Liver (tissue), 3 donors: Measurements from ENCODE around the gene IFI27.

Experiments
- ATF3 ChIP-seq: IDR thresholded peaks from 2 replicates; pipeline ENCODE4 v1.6.1; 2016; ENCODE audit warnings: antibody characterized with exemption
- EGR1 ChIP-seq, 2 donors: IDR thresholded peaks; 2 replicates each; pipeline ENCODE4 v1.6.1; 2016 to 2018; ENCODE audit warnings: antibody characterized with exemption in 2 of 2, low read depth in 2 of 2
- GABPA ChIP-seq, 2 donors: IDR thresholded peaks in 1 of 2; conservative IDR thresholded peaks in 1 of 2; 2 replicates each; pipeline ENCODE4 v1.6.1; 2016; ENCODE audit warnings: antibody characterized with exemption in 2 of 2, mild to moderate bottlenecking in 1 of 2, moderate library complexity in 1 of 2
- HNF4A ChIP-seq, 2 donors: conservative IDR thresholded peaks; 2 replicates each; pipeline ENCODE4 v1.6.1; 2016; ENCODE audit warnings: antibody characterized with exemption in 2 of 2, mild to moderate bottlenecking in 2 of 2
- HNF4G ChIP-seq: IDR thresholded peaks from 2 replicates; pipeline ENCODE4 v1.6.1; 2016; ENCODE audit warnings: antibody characterized with exemption
- JUND ChIP-seq, 2 donors: IDR thresholded peaks; 2 replicates each; pipeline ENCODE4 v1.6.1; 2016; ENCODE audit warnings: antibody characterized with exemption in 2 of 2
- MAX ChIP-seq: IDR thresholded peaks from 2 replicates; pipeline ENCODE4 v1.6.1; 2016; ENCODE audit warnings: antibody characterized with exemption
- RAD21 ChIP-seq, 2 donors: IDR thresholded peaks; 2 replicates each; pipeline ENCODE4 v1.6.1; 2016; ENCODE audit warnings: antibody characterized with exemption in 2 of 2, mild to moderate bottlenecking in 2 of 2
- RXRA ChIP-seq, 2 donors: IDR thresholded peaks; 2 replicates each; pipeline ENCODE4 v1.6.1; 2017 to 2018; ENCODE audit warnings: antibody characterized with exemption in 2 of 2, mild to moderate bottlenecking in 1 of 2
- SP1 ChIP-seq: IDR thresholded peaks from 2 replicates; pipeline ENCODE4 v1.6.1; 2018; ENCODE audit warnings: antibody characterized with exemption, mild to moderate bottlenecking
- TAF1 ChIP-seq: conservative IDR thresholded peaks from 2 replicates; pipeline ENCODE4 v1.6.1; 2016; ENCODE audit warnings: antibody characterized with exemption, mild to moderate bottlenecking
- YY1 ChIP-seq: IDR thresholded peaks from 2 replicates; pipeline ENCODE4 v1.6.1; 2016; ENCODE audit warnings: antibody characterized with exemption, mild to moderate bottlenecking
- TF ChIP-seq, protein P1 (sequence below): fragments of 150-350 bp; IDR thresholded peaks from 2 replicates; pipeline ENCODE4 v1.5.1; 2017; ENCODE audit warnings: improper control_type of control experiment, low read depth, low read length; ENCODE audit not compliant: missing input control
- TF ChIP-seq, protein P2 (sequence below): IDR thresholded peaks from 2 replicates; pipeline ENCODE4 v1.6.1; 2016; ENCODE audit warnings: antibody characterized with exemption, mild to moderate bottlenecking
- donor health status: healthy.
- donor health status: healthy.

DNA sequence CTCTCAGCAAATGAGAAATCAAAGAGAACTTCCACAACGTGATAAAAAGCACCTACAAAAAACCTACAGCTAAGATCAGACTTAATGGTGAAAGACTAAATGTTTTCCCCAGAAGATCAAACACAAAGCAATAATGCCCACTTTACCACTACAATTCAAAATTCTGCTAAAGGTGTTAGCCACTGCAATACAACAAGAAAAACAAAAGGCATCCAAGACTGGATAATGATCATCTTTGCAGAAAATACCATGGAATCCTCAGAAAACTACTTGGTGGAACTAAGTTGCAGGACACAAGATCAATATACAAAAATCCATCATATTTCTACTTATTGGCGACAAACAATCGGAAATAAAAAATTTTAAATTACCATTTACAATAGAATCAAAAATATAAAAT, 36.0 kb upstream of the IFI27 start:
- no peak for TF ChIP-seq MAX
- TF ChIP-seq, protein P1, sequence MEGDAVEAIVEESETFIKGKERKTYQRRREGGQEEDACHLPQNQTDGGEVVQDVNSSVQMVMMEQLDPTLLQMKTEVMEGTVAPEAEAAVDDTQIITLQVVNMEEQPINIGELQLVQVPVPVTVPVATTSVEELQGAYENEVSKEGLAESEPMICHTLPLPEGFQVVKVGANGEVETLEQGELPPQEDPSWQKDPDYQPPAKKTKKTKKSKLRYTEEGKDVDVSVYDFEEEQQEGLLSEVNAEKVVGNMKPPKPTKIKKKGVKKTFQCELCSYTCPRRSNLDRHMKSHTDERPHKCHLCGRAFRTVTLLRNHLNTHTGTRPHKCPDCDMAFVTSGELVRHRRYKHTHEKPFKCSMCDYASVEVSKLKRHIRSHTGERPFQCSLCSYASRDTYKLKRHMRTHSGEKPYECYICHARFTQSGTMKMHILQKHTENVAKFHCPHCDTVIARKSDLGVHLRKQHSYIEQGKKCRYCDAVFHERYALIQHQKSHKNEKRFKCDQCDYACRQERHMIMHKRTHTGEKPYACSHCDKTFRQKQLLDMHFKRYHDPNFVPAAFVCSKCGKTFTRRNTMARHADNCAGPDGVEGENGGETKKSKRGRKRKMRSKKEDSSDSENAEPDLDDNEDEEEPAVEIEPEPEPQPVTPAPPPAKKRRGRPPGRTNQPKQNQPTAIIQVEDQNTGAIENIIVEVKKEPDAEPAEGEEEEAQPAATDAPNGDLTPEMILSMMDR = no peak
- no peak for TF ChIP-seq RAD21 (IDR thresholded peaks at IDR 0.05)
- no peak for TF ChIP-seq HNF4A (conservative IDR thresholded peaks at IDR 0.05)
- no peak for TF ChIP-seq TAF1
- TF ChIP-seq YY1 = no peak
- TF ChIP-seq GABPA (IDR thresholded peaks at IDR 0.05 in 1 of 2, conservative IDR thresholded peaks at IDR 0.05 in 1 of 2) = no peak
- TF ChIP-seq RXRA (IDR thresholded peaks at IDR 0.05) = no peak
- no peak for TF ChIP-seq SP1
- TF ChIP-seq JUND (IDR thresholded peaks at IDR 0.05) = no peak
- no peak for TF ChIP-seq EGR1 (IDR thresholded peaks at IDR 0.05; ENCODE audit: low read depth in 2 of 2)
- TF ChIP-seq ATF3 = no peak
- TF ChIP-seq, protein P2, sequence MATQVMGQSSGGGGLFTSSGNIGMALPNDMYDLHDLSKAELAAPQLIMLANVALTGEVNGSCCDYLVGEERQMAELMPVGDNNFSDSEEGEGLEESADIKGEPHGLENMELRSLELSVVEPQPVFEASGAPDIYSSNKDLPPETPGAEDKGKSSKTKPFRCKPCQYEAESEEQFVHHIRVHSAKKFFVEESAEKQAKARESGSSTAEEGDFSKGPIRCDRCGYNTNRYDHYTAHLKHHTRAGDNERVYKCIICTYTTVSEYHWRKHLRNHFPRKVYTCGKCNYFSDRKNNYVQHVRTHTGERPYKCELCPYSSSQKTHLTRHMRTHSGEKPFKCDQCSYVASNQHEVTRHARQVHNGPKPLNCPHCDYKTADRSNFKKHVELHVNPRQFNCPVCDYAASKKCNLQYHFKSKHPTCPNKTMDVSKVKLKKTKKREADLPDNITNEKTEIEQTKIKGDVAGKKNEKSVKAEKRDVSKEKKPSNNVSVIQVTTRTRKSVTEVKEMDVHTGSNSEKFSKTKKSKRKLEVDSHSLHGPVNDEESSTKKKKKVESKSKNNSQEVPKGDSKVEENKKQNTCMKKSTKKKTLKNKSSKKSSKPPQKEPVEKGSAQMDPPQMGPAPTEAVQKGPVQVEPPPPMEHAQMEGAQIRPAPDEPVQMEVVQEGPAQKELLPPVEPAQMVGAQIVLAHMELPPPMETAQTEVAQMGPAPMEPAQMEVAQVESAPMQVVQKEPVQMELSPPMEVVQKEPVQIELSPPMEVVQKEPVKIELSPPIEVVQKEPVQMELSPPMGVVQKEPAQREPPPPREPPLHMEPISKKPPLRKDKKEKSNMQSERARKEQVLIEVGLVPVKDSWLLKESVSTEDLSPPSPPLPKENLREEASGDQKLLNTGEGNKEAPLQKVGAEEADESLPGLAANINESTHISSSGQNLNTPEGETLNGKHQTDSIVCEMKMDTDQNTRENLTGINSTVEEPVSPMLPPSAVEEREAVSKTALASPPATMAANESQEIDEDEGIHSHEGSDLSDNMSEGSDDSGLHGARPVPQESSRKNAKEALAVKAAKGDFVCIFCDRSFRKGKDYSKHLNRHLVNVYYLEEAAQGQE = no peak
- TF ChIP-seq HNF4G = no peak
